Activated T-cell treated with anti-CD3 and anti-CD28 coated beads, Interleukin-2, amount 50 U/mL, for 72 hours (primary cell): ENCODE data around the gene ZNF132. TPM values are rescaled to one million over a fixed set of nuclear protein-coding genes. Genes with fewer than 3 reads are reported as not detected.

Source experiments
- ATAC-seq, 2 donors: fragments of 150-1000 bp; cut with Tn5 transposase; replicated peaks in 1 of 2; 2 replicates each; pipeline ENCODE4 v1.10.0; 2021; ENCODE audit warnings: moderate library complexity in 2 of 2, mild to moderate bottlenecking in 1 of 2
- DNase-seq, 2 donors: peaks; one replicate each; pipeline ENCODE4 v3.0.0; 2021 to 2022; ENCODE audit warnings: mixed read lengths in 1 of 2
- H3K27ac Mint-ChIP-seq: one replicate; pipeline ENCODE4 v1.8.0; 2022; ENCODE audit warnings: mild to moderate bottlenecking, moderate library complexity, mixed read lengths
- H3K27me3 Mint-ChIP-seq: one replicate; pipeline ENCODE4 v1.8.0; 2022; ENCODE audit warnings: low read depth, mixed read lengths
- H3K36me3 Mint-ChIP-seq, 2 donors: one replicate each; pipeline ENCODE4 v1.8.0; 2022; ENCODE audit warnings: mixed read lengths in 2 of 2, mild to moderate bottlenecking in 1 of 2; ENCODE audit not compliant: insufficient read depth in 2 of 2
- H3K4me1 Mint-ChIP-seq: one replicate; pipeline ENCODE4 v1.8.0; 2022; ENCODE audit warnings: low read depth, mixed read lengths
- H3K4me3 Mint-ChIP-seq, 2 donors: one replicate each; pipeline ENCODE4 v1.8.0; 2022; ENCODE audit warnings: mild to moderate bottlenecking in 2 of 2, mixed read lengths in 2 of 2, moderate library complexity in 2 of 2
- H3K9me3 Mint-ChIP-seq, 2 donors: one replicate each; pipeline ENCODE4 v1.8.0; 2022; ENCODE audit warnings: mixed read lengths in 2 of 2
- total RNA-seq, 2 donors: library from RNA; stranded (reverse); gene quantifications; one replicate each; pipeline ENCODE4 v1.2.3, GENCODE V29; 2022

Gene ZNF132
- total RNA-seq, 2 donors from 2014 or later, result 2.6 to 3.5 TPM

DNA sequence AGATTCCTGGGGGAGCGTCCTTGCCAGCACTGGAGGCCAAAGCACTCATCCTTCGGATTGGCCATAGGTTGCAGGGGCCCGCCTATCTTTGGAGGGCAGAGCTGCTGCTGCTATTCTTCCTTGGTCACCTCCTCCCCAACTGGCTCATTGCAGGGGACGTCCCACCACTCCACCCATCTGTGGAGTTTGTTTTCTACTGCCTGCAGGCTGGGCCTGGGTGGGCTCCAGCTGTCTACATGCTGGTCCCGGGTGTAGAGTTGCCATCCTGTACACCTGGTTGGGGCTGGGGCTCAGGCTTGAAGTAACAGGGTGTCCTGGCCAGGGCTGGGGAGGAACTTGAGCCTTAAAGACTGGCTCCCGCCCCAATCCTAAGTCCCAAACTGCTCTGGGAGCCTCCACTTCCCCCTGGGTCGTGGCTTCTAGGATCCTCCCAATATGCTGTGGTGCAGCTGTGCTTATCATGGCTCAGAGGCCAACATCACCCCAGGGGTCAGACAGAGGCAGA is 42.4 kb downstream of the ZNF132 start:
- Mint-ChIP-seq H3K27ac (no peak overlapping the region), H3K4me1 (peaks cover 34% of the 10 kb centered on the region), H3K9me3 (no peaks in the 10 kb centered on the region), H3K4me3 (no peak overlapping the region), H3K36me3 (peaks cover 10 to 19% of the 10 kb centered on the region in 2 donors), H3K27me3 (no peaks in the 10 kb centered on the region)
- DNase-seq, result no peak
- ATAC-seq, result no peak

- no peak overlapping the region for H3K4me3 Mint-ChIP-seq
- H3K4me1 Mint-ChIP-seq, result peaks cover 28% of the 10 kb centered on the region
- ATAC-seq (no peak), DNase-seq (no peak)
- H3K9me3 Mint-ChIP-seq, result no peaks in the 10 kb centered on the region
- H3K27me3 Mint-ChIP-seq, result no peaks in the 10 kb centered on the region
- no peak overlapping the region for H3K27ac Mint-ChIP-seq
- peaks cover 10 to 19% of the 10 kb centered on the region in 2 donors for H3K36me3 Mint-ChIP-seq
Observed at GRCh38 chr19:58396691-58397532, 43.0 kb downstream of the ZNF132 start.

GRCh38 chr19:58395979-58396627 is 43.9 kb downstream of the ZNF132 start:
- peaks cover 10 to 19% of the 10 kb centered on the region in 2 donors for H3K36me3 Mint-ChIP-seq
- H3K9me3 Mint-ChIP-seq, result no peaks in the 10 kb centered on the region
- ATAC-seq (no peak), DNase-seq (no peak)
- no peaks in the 10 kb centered on the region for H3K27me3 Mint-ChIP-seq
- no peak overlapping the region for H3K4me3 Mint-ChIP-seq
- peaks cover 25% of the 10 kb centered on the region for H3K4me1 Mint-ChIP-seq
- no peak overlapping the region for H3K27ac Mint-ChIP-seq

DNA sequence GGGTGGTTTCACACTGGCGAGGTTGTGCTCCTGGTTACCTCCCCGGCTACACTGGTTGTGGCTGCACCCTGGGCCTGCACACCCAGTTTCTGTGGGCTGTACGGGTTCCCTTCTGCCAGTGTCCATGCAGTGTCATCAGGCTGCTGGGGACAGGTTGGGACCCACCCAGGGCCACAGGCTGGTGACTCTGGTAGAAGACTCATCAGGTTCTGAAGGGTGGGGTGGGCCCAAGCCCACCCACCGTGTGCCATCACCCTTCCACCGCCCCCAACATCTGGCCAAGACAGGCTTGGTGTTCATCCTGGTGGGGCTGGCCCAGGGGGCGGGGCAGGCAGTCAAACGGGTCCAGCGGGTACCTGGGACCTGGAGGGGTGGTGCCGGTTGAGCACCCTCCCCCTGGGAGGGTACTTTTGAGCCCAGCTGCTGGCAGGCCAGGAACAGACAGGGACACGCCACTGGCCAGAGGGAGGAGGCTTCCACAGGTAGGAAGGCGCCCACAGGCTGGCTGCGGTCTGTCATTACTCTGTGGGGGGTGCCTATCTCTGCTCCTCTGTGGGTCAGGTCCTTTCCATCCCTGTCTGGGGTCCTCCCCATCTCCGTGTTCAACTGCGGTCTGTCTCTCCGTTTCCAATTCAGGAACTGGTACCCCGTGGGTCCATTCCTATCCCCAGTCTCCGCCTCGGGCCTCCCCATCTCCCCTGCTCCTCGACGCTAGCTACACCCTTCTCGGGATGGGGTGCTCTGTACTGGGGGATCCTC is 44.6 kb downstream of the ZNF132 start, which contains the start of gene RNF225:
RNF225 (plus strand) TSS at position 437 of the 759 bp plus-strand sequence. CDS start 434 bp downstream, outside the sequence.
- H3K4me3 Mint-ChIP-seq, result no peak within 1 kb of the TSS
- H3K4me1 Mint-ChIP-seq, result peaks cover 24% of the 10 kb centered on the region
- no peaks in the 10 kb centered on the region for H3K27me3 Mint-ChIP-seq
- H3K36me3 Mint-ChIP-seq, result peaks cover 13 to 24% of the 10 kb centered on the region in 2 donors
- no peak for DNase-seq
- no peaks in the 10 kb centered on the region for H3K9me3 Mint-ChIP-seq
- peak in 1 of 2 donors; percentile 6 for ATAC-seq
- no peak within 1 kb of the TSS for H3K27ac Mint-ChIP-seq

DNA sequence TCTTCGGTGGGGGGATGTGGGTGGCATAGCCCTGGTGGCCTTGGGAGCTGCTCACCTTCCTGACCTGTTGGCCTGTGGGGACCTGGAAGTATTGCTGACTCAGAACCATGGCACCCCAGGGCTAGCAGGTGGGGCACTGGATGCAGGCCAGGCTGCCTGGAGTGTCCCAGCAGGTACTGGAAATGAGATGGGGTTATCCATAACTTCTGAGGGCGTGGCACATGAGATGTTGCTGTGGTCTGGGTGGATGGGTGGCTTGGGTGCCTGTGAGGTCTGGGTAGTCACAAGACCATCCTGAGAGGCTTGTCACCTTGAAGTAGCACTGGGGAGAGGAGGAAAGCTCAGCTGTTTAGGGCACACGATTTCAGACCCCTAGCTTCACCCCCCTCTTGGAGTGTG is 45.1 kb downstream of the ZNF132 start:
- Mint-ChIP-seq H3K4me3 (no peak overlapping the region), H3K36me3 (peaks cover 13 to 26% of the 10 kb centered on the region in 2 donors), H3K27me3 (no peaks in the 10 kb centered on the region), H3K4me1 (peaks cover 20% of the 10 kb centered on the region), H3K27ac (no peak overlapping the region), H3K9me3 (no peaks in the 10 kb centered on the region)
- ATAC-seq, result peak in 1 of 2 donors; percentile 6
- no peak for DNase-seq

GRCh38 chr19:58393725-58394033 is 46.3 kb downstream of the ZNF132 start:
- peaks cover 13 to 33% of the 10 kb centered on the region in 2 donors for H3K36me3 Mint-ChIP-seq
- H3K4me1 Mint-ChIP-seq, result peaks cover 29% of the 10 kb centered on the region
- H3K27ac Mint-ChIP-seq, result no peak overlapping the region
- ATAC-seq, result no peak
- H3K4me3 Mint-ChIP-seq, result no peak overlapping the region
- no peaks in the 10 kb centered on the region for H3K9me3 Mint-ChIP-seq
- DNase-seq, result no peak
- H3K27me3 Mint-ChIP-seq, result no peaks in the 10 kb centered on the region

DNA sequence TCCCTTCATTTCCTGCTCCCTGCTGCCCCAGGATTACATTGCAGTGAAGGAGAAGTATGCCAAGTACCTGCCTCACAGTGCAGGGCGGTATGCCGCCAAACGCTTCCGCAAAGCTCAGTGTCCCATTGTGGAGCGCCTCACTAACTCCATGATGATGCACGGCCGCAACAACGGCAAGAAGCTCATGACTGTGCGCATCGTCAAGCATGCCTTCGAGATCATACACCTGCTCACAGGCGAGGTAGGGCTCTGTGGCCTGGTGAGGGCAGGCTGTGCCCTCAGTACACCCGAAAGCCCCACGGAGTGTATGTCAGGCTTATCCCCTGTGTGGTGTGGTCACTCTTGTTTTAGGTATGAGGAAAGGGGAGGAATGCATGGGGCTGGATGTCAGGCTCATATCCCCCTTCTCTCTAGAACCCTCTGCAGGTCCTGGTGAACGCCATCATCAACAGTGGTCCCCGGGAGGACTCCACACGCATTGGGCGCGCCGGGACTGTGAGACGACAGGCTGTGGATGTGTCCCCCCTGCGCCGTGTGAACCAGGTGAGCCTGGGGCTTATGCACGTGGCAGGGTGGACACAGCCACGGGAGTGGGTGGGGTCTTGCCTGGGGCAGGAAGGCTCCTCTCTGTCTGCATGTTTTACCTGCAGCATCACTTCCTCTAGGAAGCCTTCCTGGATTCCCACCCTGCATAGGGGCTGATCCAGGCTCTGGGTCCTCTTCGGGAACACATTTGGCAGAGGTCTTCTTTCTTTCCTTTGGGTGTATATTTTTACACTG is 46.8 kb downstream of the ZNF132 start:
- Mint-ChIP-seq H3K27me3 (no peaks in the 10 kb centered on the region), H3K36me3 (peaks cover 13 to 36% of the 10 kb centered on the region in 2 donors), H3K9me3 (no peaks in the 10 kb centered on the region), H3K27ac (no peak overlapping the region), H3K4me1 (peaks cover 34% of the 10 kb centered on the region), H3K4me3 (no peak overlapping the region)
- no peak for DNase-seq
- ATAC-seq, result no peak

GRCh38 chr19:58388175-58388526 is 51.8 kb downstream of the ZNF132 start:
- no peak for ATAC-seq
- Mint-ChIP-seq H3K27me3 (no peaks in the 10 kb centered on the region), H3K4me1 (peaks cover 39% of the 10 kb centered on the region), H3K27ac (peak overlapping the region; percentile 97), H3K4me3 (peak overlapping the region; percentile 96), H3K9me3 (no peaks in the 10 kb centered on the region), H3K36me3 (peaks cover 8 to 28% of the 10 kb centered on the region in 2 donors)
- DNase-seq, result no peak

DNA sequence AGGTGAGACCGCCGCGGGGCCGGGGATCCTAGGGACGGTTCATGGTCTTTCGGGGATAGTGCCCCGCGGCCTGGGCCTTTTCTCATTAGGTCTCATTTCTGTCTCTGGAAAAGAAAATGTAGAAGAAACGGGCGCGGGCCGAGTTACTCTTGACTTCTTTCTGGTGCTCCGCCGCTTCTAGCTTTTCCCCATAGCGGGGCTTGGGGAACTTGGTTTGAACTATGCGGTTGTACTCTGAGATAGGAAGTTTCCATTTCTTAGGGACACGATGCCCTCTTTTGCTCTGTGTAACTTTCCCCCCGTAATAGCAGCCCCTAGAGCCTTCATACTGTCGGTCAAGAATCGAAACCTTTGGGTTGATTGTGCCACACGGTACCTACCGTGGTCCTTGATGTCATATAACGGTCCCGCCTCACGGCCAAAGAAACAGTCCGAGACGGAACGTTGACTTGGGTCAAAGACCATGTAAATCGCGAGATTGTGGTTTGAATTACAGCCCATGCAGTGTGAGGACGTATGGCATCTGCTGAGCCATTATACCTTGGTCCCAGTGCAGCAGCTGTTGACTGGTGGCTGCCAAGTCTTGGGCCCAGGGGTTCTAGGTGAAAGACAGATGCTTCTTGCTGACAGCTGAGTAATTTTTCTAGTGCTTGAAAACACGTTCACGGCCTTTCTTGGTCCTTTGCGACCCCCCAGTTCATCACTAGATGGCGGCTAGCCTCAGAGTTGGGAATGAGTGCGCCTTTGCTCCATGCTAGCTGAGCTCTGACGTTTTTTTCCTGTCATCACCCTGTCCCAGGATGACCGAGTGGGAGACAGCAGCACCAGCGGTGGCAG is 52.4 kb downstream of the ZNF132 start:
- Mint-ChIP-seq H3K4me1 (peaks cover 39% of the 10 kb centered on the region), H3K4me3 (peak overlapping the region; percentile 96), H3K27me3 (no peaks in the 10 kb centered on the region), H3K27ac (peak overlapping the region; percentile 97), H3K36me3 (peaks cover 6 to 26% of the 10 kb centered on the region in 2 donors), H3K9me3 (no peaks in the 10 kb centered on the region)
- ATAC-seq, result no peak
- no peak for DNase-seq

- Mint-ChIP-seq H3K27ac (peak within 1 kb of the TSS; percentile 97), H3K36me3 (peaks cover 6 to 26% of the 10 kb centered on the region in 2 donors), H3K4me1 (peaks cover 46% of the 10 kb centered on the region), H3K4me3 (peak within 1 kb of the TSS; percentile 96), H3K9me3 (no peaks in the 10 kb centered on the region), H3K27me3 (no peaks in the 10 kb centered on the region)
- DNase-seq (peak; percentile 94), ATAC-seq (peak; percentile 93 to 94)
Observed at GRCh38 chr19:58386576-58387337, 53.2 kb downstream of the ZNF132 start, which contains the start of gene RPS5. Gene RPS5 (plus strand): TSS chr19:58387269. CDS start chr19:58388138, 869 bp downstream.

DNA sequence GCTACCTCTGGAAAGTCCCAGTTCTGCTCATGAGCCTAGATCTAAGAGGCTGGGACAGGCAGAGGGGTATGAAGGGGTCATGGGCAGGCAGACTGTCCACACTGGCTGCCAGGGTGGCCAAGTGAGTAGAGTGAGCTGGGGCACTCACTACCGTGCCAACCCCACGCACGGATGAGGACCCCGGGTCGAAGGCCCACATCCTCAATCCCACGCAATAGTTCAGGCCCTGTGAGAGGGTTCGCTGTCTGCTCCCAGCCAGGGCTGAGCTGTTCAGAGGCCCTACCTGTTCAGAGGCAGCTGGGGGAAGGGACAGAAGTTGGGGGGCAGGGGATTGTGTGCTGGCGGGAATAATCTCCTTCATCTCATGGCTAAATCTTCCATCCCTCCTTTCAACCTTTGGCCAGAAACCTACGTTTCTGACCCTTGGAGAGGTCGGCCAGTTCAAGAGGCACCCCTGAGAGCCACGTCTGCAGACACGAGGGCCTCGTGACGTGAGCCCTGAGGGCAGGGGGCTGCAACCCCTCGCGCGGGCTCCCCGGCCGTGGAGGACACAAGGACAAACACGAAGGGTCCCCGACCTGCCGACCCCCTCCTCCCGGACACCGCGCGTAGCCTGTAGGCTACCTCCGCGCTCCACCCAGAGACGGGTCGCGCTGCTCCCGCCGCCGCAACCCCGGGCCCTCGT is 53.9 kb downstream of the ZNF132 start:
- Mint-ChIP-seq H3K4me1 (peaks cover 45% of the 10 kb centered on the region), H3K36me3 (peaks cover 6 to 26% of the 10 kb centered on the region in 2 donors), H3K9me3 (no peaks in the 10 kb centered on the region), H3K27me3 (no peaks in the 10 kb centered on the region), H3K27ac (peak overlapping the region; percentile 97), H3K4me3 (peak overlapping the region; percentile 96)
- DNase-seq (peak; percentile 25 to 32), ATAC-seq (peak; percentile 4 to 6)
